MM.1S (cell line): Measurements from ENCODE around the gene FOXP4.

Source experiments
- DNase-seq: peaks from one replicate; pipeline ENCODE4 v3.0.0-alpha.2; 2015
- H2AFZ ChIP-seq: fragments of 300-600 bp; sonication (generic); 2 replicates; pipeline ENCODE4 v1.6.0; 2016; ENCODE audit warnings: antibody characterized with exemption, low read length
- H3F3A ChIP-seq: fragments of 300-600 bp; sonication (generic); 2 replicates; pipeline ENCODE4 v1.6.1; 2016; ENCODE audit warnings: mild to moderate bottlenecking, antibody characterized with exemption, low read length, moderate library complexity, mixed read lengths; ENCODE audit not compliant: insufficient read depth
- H3K27ac ChIP-seq: fragments of 300-600 bp; sonication (generic); 2 replicates; pipeline ENCODE4 v1.5.1; 2016; ENCODE audit warnings: mild to moderate bottlenecking, low read length
- H3K27me3 ChIP-seq: fragments of 300-600 bp; sonication (generic); replicated peaks from 2 replicates; pipeline ENCODE4 v1.6.0; 2016; ENCODE audit warnings: low read length; ENCODE audit not compliant: insufficient read depth
- H3K36me3 ChIP-seq: fragments of 300-600 bp; sonication (generic); replicated peaks from 2 replicates; pipeline ENCODE4 v1.6.1; 2016; ENCODE audit warnings: mild to moderate bottlenecking, low read length, mixed read lengths; ENCODE audit not compliant: insufficient read depth
- H3K4me1 ChIP-seq: fragments of 300-600 bp; sonication (generic); 2 replicates; pipeline ENCODE4 v1.6.1; 2016; ENCODE audit warnings: low read length, mixed read lengths
- H3K4me2 ChIP-seq: fragments of 300-600 bp; sonication (generic); 2 replicates; pipeline ENCODE4 v1.6.0; 2016; ENCODE audit warnings: low read depth, low read length
- H3K4me3 ChIP-seq: fragments of 300-600 bp; sonication (generic); 2 replicates; pipeline ENCODE4 v1.5.1; 2016; ENCODE audit warnings: low read length, mixed read lengths
- H3K79me2 ChIP-seq: fragments of 300-600 bp; sonication (generic); 2 replicates; pipeline ENCODE4 v1.6.1; 2016; ENCODE audit warnings: mixed run types, low read length, mixed read lengths
- H3K9ac ChIP-seq: fragments of 300-600 bp; sonication (generic); 2 replicates; pipeline ENCODE4 v1.6.1; 2016; ENCODE audit warnings: low read length, mixed read lengths
- H3K9me2 ChIP-seq: fragments of 300-600 bp; sonication (generic); replicated peaks from 2 replicates; pipeline ENCODE4 v1.6.1; 2016; ENCODE audit warnings: mild to moderate bottlenecking, low read length, mixed read lengths; ENCODE audit not compliant: insufficient read depth
- H3K9me3 ChIP-seq: fragments of 300-600 bp; sonication (generic); replicated peaks from 2 replicates; pipeline ENCODE4 v1.6.1; 2016; ENCODE audit warnings: mild to moderate bottlenecking, low read length, mixed read lengths; ENCODE audit not compliant: insufficient read depth
- H4K20me1 ChIP-seq: fragments of 300-600 bp; sonication (generic); 2 replicates; pipeline ENCODE4 v1.6.1; 2016; ENCODE audit warnings: mild to moderate bottlenecking, low read length, moderate library complexity, mixed read lengths; ENCODE audit not compliant: insufficient read depth
- EZH2 ChIP-seq: fragments of 300-600 bp; sonication (generic); optimal IDR thresholded peaks from 2 replicates; pipeline ENCODE3; 2017; ENCODE audit warnings: low read depth, mild to moderate bottlenecking, antibody characterized with exemption, low read length, mixed read lengths
- EZH2phosphoT487 ChIP-seq: fragments of 300-600 bp; sonication (generic); IDR thresholded peaks from 2 replicates; pipeline ENCODE4 v1.6.1; 2018; ENCODE audit warnings: antibody characterized with exemption, low read length
- TF ChIP-seq, protein P1 (sequence below): fragments of 300-600 bp; sonication (generic); IDR thresholded peaks from 2 replicates; pipeline ENCODE4 v1.5.1; 2016; ENCODE audit warnings: antibody characterized with exemption, low read length, mixed read lengths

Gene FOXP4

DNA sequence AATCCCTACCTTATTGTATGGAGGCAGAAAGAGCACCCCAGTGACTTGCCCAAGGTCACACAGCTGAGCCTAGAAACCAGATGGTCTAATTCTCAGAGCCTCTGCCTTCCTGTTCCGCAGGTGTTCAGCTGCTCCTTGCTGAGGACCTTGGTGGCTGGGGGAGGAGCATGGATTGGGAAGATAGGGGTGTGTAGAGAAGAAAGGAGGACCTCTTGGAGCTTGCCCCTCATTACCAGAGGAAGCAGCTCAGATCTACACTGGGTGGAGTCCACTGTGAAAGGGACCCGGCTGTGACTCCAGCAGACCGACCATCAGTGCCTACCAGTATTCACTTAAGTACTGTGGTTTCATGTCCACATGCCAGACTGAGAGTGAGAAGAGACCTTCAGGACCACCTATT, 15.2 kb downstream of the FOXP4 start:
- H3K9me3 ChIP-seq, result no peaks in the 10 kb centered on the region
- H3K9me2 ChIP-seq, result no peaks in the 10 kb centered on the region
- H3K36me3 ChIP-seq, result no peaks in the 10 kb centered on the region
- no peak overlapping the region for H3K4me3 ChIP-seq
- H2AFZ ChIP-seq, result no peak overlapping the region
- H4K20me1 ChIP-seq, result no peaks in the 10 kb centered on the region
- H3K9ac ChIP-seq, result peak overlapping the region; percentile 2; the same call in 1 of the 2 replicates
- no peak for DNase-seq
- H3F3A ChIP-seq, result no peaks in the 10 kb centered on the region
- no peaks in the 10 kb centered on the region for H3K27me3 ChIP-seq
- no peaks in the 10 kb centered on the region for H3K79me2 ChIP-seq
- peak overlapping the region; percentile 33; the same call in 1 of the 2 replicates for H3K4me2 ChIP-seq
- no peaks in the 10 kb centered on the region for H3K4me1 ChIP-seq
- H3K27ac ChIP-seq, result peak overlapping the region; percentile 3; the same call in 1 of the 2 replicates
- TF ChIP-seq, protein P1, sequence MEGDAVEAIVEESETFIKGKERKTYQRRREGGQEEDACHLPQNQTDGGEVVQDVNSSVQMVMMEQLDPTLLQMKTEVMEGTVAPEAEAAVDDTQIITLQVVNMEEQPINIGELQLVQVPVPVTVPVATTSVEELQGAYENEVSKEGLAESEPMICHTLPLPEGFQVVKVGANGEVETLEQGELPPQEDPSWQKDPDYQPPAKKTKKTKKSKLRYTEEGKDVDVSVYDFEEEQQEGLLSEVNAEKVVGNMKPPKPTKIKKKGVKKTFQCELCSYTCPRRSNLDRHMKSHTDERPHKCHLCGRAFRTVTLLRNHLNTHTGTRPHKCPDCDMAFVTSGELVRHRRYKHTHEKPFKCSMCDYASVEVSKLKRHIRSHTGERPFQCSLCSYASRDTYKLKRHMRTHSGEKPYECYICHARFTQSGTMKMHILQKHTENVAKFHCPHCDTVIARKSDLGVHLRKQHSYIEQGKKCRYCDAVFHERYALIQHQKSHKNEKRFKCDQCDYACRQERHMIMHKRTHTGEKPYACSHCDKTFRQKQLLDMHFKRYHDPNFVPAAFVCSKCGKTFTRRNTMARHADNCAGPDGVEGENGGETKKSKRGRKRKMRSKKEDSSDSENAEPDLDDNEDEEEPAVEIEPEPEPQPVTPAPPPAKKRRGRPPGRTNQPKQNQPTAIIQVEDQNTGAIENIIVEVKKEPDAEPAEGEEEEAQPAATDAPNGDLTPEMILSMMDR, result no peak
- TF ChIP-seq EZH2, result no peak
- no peak for TF ChIP-seq EZH2phosphoT487

- H3K27me3 ChIP-seq, result no peaks in the 10 kb centered on the region
- TF ChIP-seq, protein P1, result no peak
- no peak for TF ChIP-seq EZH2
- TF ChIP-seq EZH2phosphoT487, result no peak
- no peak overlapping the region for H3K9ac ChIP-seq
- H3F3A ChIP-seq, result no peaks in the 10 kb centered on the region
- no peaks in the 10 kb centered on the region for H3K4me1 ChIP-seq
- H3K36me3 ChIP-seq, result no peaks in the 10 kb centered on the region
- H3K79me2 ChIP-seq, result no peaks in the 10 kb centered on the region
- no peak overlapping the region for H2AFZ ChIP-seq
- DNase-seq, result no peak
- H3K4me3 ChIP-seq, result no peak overlapping the region
- no peaks in the 10 kb centered on the region for H4K20me1 ChIP-seq
- no peaks in the 10 kb centered on the region for H3K9me2 ChIP-seq
- H3K9me3 ChIP-seq, result no peaks in the 10 kb centered on the region
- no peak overlapping the region for H3K4me2 ChIP-seq
- H3K27ac ChIP-seq, result no peak overlapping the region
Observed at GRCh38 chr6:41561931-41562911, 16.0 kb downstream of the FOXP4 start.

DNA sequence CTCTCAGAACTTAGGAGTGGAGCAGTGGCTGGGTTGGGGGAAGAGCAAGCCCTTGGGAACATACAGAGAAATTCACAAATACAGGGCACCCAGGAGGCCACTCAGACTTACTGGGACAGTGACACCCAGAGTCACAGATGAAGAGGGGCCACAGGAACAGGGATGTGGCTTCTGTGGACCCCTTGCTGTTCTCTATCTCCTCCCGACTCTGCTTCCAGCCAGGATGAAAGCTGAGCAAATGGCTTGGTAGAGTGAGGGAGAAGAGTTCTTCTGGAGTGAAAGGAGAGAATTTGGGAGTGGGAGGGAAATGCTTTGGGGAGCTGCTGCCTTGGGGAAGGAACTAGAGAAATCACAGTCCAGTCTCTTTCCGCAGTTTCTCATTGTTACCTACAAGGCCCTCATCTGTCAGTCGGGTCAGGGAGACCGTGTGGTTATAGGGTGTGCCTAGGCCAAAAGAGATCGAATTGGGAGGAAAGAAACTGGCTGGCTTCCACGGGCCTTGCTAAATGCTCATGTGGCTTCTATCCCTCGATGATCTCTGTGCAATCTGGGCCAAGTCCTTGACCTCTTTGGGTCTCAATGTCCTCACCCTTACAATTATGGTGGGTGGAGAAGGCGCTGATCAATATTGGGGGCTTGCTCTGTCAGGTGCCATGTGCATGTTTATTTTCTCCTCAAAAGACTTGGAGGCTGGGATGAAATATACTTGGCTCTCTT, 17.0 kb downstream of the FOXP4 start:
- H3K4me2 ChIP-seq, result no peak overlapping the region
- H3K27ac ChIP-seq, result no peak overlapping the region
- no peaks in the 10 kb centered on the region for H3K79me2 ChIP-seq
- DNase-seq, result no peak
- no peaks in the 10 kb centered on the region for H3F3A ChIP-seq
- no peak overlapping the region for H3K9ac ChIP-seq
- no peaks in the 10 kb centered on the region for H3K9me3 ChIP-seq
- H4K20me1 ChIP-seq, result no peaks in the 10 kb centered on the region
- no peaks in the 10 kb centered on the region for H3K9me2 ChIP-seq
- TF ChIP-seq EZH2, result no peak
- TF ChIP-seq EZH2phosphoT487, result no peak
- TF ChIP-seq, protein P1, result no peak
- H2AFZ ChIP-seq, result no peak overlapping the region
- H3K27me3 ChIP-seq, result no peaks in the 10 kb centered on the region
- H3K4me3 ChIP-seq, result no peak overlapping the region
- H3K36me3 ChIP-seq, result no peaks in the 10 kb centered on the region
- H3K4me1 ChIP-seq, result no peaks in the 10 kb centered on the region
